Astrocyte of the spinal cord (primary cell): ENCODE results near the gene ANKEF1.
"Not testable (repeated sequence)": the region's sequence is repeated elsewhere in the genome, so short reads cannot be mapped to it uniquely, and the experiment has no call there.

Source experiments
- DNase-seq: peaks from one replicate; pipeline ENCODE4 v3.0.0; 2011; ENCODE audit warnings: low read depth, low spot score
- H3K4me3 ChIP-seq: 2 replicates; pipeline ENCODE4 v1.5.1; 2011; ENCODE audit warnings: low read depth, mild to moderate bottlenecking, low read length, moderate library complexity
- in situ Hi-C: cut with HindIII; loops from 2 replicates; pipeline ENCODE4 v1.10.0; 2017; ENCODE audit warnings: low sequenced_read_pairs
- TF ChIP-seq, protein P1 (sequence below): IDR thresholded peaks from 2 replicates; pipeline ENCODE4 v1.5.1; 2012; ENCODE audit warnings: low read depth, mild to moderate bottlenecking, low read length, inconsistent platforms

ANKEF1 gene

DNA sequence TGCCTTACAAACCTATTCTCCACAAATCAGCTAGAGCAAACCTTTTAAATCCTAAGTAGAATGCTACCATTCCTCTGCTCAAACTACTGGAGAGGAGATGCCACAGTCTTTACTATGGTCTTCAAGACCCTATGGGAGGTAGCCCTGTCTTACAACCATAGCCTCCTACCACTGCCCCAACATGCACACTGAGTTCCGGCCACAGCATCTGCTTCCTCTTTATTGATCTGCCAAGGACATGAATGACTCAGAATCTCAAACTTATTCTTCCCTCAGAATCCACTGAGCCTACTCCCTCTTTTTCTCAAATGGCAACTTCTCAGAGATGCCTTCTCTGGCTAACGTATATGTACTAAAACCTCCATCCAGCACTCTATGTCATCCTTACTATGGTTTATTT is 12.2 kb upstream of the ANKEF1 start:
- in situ Hi-C loops = no loop called here
- TF ChIP-seq, protein P1, sequence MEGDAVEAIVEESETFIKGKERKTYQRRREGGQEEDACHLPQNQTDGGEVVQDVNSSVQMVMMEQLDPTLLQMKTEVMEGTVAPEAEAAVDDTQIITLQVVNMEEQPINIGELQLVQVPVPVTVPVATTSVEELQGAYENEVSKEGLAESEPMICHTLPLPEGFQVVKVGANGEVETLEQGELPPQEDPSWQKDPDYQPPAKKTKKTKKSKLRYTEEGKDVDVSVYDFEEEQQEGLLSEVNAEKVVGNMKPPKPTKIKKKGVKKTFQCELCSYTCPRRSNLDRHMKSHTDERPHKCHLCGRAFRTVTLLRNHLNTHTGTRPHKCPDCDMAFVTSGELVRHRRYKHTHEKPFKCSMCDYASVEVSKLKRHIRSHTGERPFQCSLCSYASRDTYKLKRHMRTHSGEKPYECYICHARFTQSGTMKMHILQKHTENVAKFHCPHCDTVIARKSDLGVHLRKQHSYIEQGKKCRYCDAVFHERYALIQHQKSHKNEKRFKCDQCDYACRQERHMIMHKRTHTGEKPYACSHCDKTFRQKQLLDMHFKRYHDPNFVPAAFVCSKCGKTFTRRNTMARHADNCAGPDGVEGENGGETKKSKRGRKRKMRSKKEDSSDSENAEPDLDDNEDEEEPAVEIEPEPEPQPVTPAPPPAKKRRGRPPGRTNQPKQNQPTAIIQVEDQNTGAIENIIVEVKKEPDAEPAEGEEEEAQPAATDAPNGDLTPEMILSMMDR = no peak
- no peak overlapping the region for H3K4me3 ChIP-seq
- no peak for DNase-seq

GRCh38 chr20:10023911-10024310 is 10.9 kb upstream of the ANKEF1 start:
- no peak for DNase-seq
- in situ Hi-C loops = no loop called here
- no peak overlapping the region for H3K4me3 ChIP-seq
- TF ChIP-seq, protein P1 = no peak

- DNase-seq, in situ Hi-C loops, H3K4me3 ChIP-seq: not testable (repeated sequence)
Observed at GRCh38 chr20:10031451-10032215, 3.2 kb upstream of the ANKEF1 start.

DNA sequence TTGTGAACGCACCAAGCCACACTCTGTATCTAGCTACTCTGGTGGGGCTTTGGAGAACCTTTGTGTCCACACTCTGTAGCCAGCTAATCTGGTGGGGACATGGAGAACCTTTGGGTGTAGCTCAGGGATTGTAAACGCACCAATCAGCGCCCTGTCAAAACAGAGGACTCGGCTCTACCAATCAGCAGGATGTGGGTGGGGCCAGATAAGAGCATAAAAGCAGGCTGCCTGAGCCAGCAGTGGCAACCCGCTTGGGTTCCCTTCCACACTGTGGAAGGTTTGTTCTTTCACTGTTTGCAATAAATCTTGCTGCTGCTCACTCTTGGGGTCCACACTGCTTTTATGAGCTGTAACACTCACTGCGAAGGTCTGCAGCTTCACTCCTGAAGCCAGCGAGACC is 2.5 kb upstream of the ANKEF1 start:
- in situ Hi-C loops, H3K4me3 ChIP-seq, DNase-seq: not testable (repeated sequence)

GRCh38 chr20:10033905-10034650 is 709 bp upstream of the ANKEF1 start:
- TF ChIP-seq, protein P1 = no peak
- no peak for DNase-seq
- H3K4me3 ChIP-seq = peak overlapping the region; percentile 31
- in situ Hi-C loops = no loop called here

DNA sequence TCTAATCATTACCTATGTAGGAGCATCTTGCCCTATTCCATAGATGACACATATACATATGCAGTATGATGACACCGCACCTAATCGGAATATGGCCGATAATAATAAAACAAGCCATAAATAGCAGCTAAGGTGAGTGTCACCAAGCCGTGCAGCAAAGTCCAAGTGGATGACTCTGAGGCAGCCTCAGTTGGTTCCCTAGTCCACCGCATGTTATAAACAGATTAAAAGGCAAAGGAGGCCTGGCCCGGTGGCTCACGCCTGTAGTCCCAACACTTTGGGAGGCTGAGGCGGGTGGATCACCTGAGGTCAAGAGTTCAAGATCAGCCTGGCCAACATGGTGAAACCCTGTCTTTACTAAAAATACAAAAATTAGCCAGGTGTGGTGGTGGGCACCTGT is 1.5 kb downstream of the ANKEF1 start:
- DNase-seq, H3K4me3 ChIP-seq, in situ Hi-C loops: not testable (repeated sequence)

- in situ Hi-C loops = no loop called here
- TF ChIP-seq, protein P1 = no peak
- no peak overlapping the region for H3K4me3 ChIP-seq
- DNase-seq = peak; percentile 79
Observed at GRCh38 chr20:10040070-10040975, 5.5 kb downstream of the ANKEF1 start.
